Endothelial cell of umbilical vein (primary cell): ENCODE measurements around the gene ACTBL2. TPM values are rescaled to one million over a fixed set of nuclear protein-coding genes. Genes with fewer than 3 reads are reported as not detected.

Source experiments
- BruUV-seq: library from RNA; stranded (reverse); fragments of 400-500 nt; replicated peaks from 2 replicates; lab custom pipeline; 2021; lab: Mats Ljungman, UMichigan
- CTCF ChIA-PET: fragments of 300-600, 350-600 bp; sonication (Branson Sonifier 250); formaldehyde crosslinking; loops from one replicate; lab custom pipeline; 2021; ENCODE audit warnings: antibody characterized with exemption, inconsistent platforms; lab: Charles Lee
- POLR2A ChIA-PET: fragments of 300-600, 350-600 bp; sonication (Branson Sonifier 250); formaldehyde crosslinking; loops from one replicate; lab custom pipeline; 2021; ENCODE audit warnings: antibody characterized with exemption, inconsistent platforms; lab: Charles Lee
- DNase-seq: peaks from one replicate; pipeline ENCODE4 v3.0.0-alpha.2; 2011; ENCODE audit warnings: low read depth, low spot score
- FAIRE-seq: peaks from 2 replicates; lab custom pipeline; 2011; peaks lifted over from hg19 to GRCh38; lab: Jason Lieb, UNC
- H2AFZ ChIP-seq: 2 replicates; pipeline ENCODE4 v1.6.0; 2012; ENCODE audit warnings: low read depth, low read length, control low read depth, inconsistent platforms
- H3K27ac ChIP-seq: 2 replicates; pipeline ENCODE4 v1.5.1; 2011; ENCODE audit warnings: low read depth, mild to moderate bottlenecking, control low read depth, low read length, moderate library complexity; ENCODE audit not compliant: insufficient read depth
- H3K27me3 ChIP-seq, 2 experiments: 2 replicates each; pipeline versions ENCODE4 v1.6.0 to v1.6.1; 2011; ENCODE audit warnings: low read length in 2 of 2, mixed read lengths in 1 of 2; ENCODE audit not compliant: control insufficient read depth in 2 of 2, insufficient read depth in 2 of 2
- H3K36me3 ChIP-seq, 2 experiments: 2 replicates in 1 of 2; 3 replicates in 1 of 2; pipeline ENCODE4 v1.5.1; 2011; ENCODE audit warnings: low read length in 2 of 2, mild to moderate bottlenecking in 1 of 2, moderate library complexity in 1 of 2; ENCODE audit not compliant: control insufficient read depth in 2 of 2, insufficient read depth in 2 of 2; ENCODE audit errors: extremely low read depth in 1 of 2
- H3K4me1 ChIP-seq: 3 replicates; pipeline ENCODE4 v1.5.1; 2011; ENCODE audit warnings: mild to moderate bottlenecking, low read length; ENCODE audit not compliant: control insufficient read depth, insufficient read depth; ENCODE audit errors: extremely low read depth
- H3K4me2 ChIP-seq: 2 replicates; pipeline ENCODE4 v1.6.1; 2011; ENCODE audit warnings: low read length, control low read depth, mixed read lengths; ENCODE audit not compliant: insufficient read depth
- H3K4me3 ChIP-seq, 3 experiments: fragments of 200-600 bp in 1 of 3; sonication (generic), shearing (Covaris generic) in 1 of 3; replicated peaks in 1 of 3; 2 replicates each; pipeline ENCODE4 v1.5.1; 2011 to 2016; ENCODE audit warnings: control low read depth in 3 of 3, low read length in 3 of 3, mild to moderate bottlenecking in 2 of 3, inconsistent platforms in 1 of 3, low read depth in 1 of 3, moderate library complexity in 1 of 3; ENCODE audit not compliant: insufficient read depth in 1 of 3
- H3K79me2 ChIP-seq: 2 replicates; pipeline ENCODE4 v1.6.0; 2012; ENCODE audit warnings: low read length, inconsistent platforms; ENCODE audit not compliant: control insufficient read depth, insufficient read depth
- H3K9ac ChIP-seq: replicated peaks from 2 replicates; pipeline ENCODE3; 2011; ENCODE audit warnings: low read length, control low read depth; ENCODE audit not compliant: insufficient read depth; ENCODE audit errors: extremely low read depth
- H3K9me1 ChIP-seq: replicated peaks from 3 replicates; pipeline ENCODE4 v1.6.0; 2011; ENCODE audit warnings: mild to moderate bottlenecking, low read length; ENCODE audit not compliant: control insufficient read depth, insufficient read depth; ENCODE audit errors: extremely low read depth
- H3K9me3 ChIP-seq: replicated peaks from 2 replicates; pipeline ENCODE4 v1.5.1; 2012; ENCODE audit warnings: low read length, inconsistent platforms; ENCODE audit not compliant: control insufficient read depth, insufficient read depth
- H4K20me1 ChIP-seq: replicated peaks from 2 replicates; pipeline ENCODE3; 2011; ENCODE audit warnings: mild to moderate bottlenecking, low read length; ENCODE audit not compliant: control insufficient read depth, insufficient read depth; ENCODE audit errors: extremely low read depth
- CTCF ChIP-seq, 2 donors: IDR thresholded peaks; 1 replicate in 1 of 2; 2 replicates in 1 of 2; pipeline ENCODE4 v1.5.1; 2011; ENCODE audit warnings: low read length in 2 of 2, mild to moderate bottlenecking in 2 of 2, moderate library complexity in 2 of 2, control low read depth in 1 of 2, inconsistent platforms in 1 of 2, low read depth in 1 of 2; ENCODE audit not compliant: insufficient read depth in 1 of 2; ENCODE audit errors: extremely low read depth in 1 of 2
- EZH2 ChIP-seq: IDR thresholded peaks from 2 replicates; pipeline ENCODE4 v1.6.1; 2012; ENCODE audit warnings: borderline replicate concordance, low read depth, mild to moderate bottlenecking, moderate library complexity, low read length, inconsistent platforms; ENCODE audit not compliant: severe bottlenecking
- FOS ChIP-seq: IDR thresholded peaks from 2 replicates; pipeline ENCODE4 v1.6.1; 2011; ENCODE audit warnings: mild to moderate bottlenecking, low read length, moderate library complexity, borderline replicate concordance; ENCODE audit not compliant: insufficient read depth
- GATA2 ChIP-seq: IDR thresholded peaks from 2 replicates; pipeline ENCODE4 v1.7.0; 2011; ENCODE audit warnings: low read depth, mild to moderate bottlenecking, moderate library complexity, mixed read lengths, low read length; ENCODE audit not compliant: insufficient read length, insufficient read depth
- JUN ChIP-seq: IDR thresholded peaks from 2 replicates; pipeline ENCODE4 v1.6.1; 2011; ENCODE audit warnings: borderline replicate concordance, low read depth; ENCODE audit not compliant: insufficient read length, insufficient read depth
- MAX ChIP-seq: IDR thresholded peaks from 2 replicates; pipeline ENCODE4 v1.6.1; 2011; ENCODE audit not compliant: insufficient read depth, insufficient read length
- MYC ChIP-seq: IDR thresholded peaks from one replicate; pipeline ENCODE4 v1.6.1; 2011; ENCODE audit warnings: mild to moderate bottlenecking, low read depth, low read length
- POLR2A ChIP-seq: IDR thresholded peaks from 2 replicates; pipeline ENCODE4 v1.6.1; 2012; ENCODE audit warnings: low read depth, mild to moderate bottlenecking, control low read depth, low read length
- POLR2AphosphoS5 ChIP-seq: IDR thresholded peaks from 2 replicates; pipeline ENCODE4 v1.6.1; 2012; ENCODE audit warnings: low read depth, mild to moderate bottlenecking, control low read depth, low read length, moderate library complexity; ENCODE audit not compliant: insufficient read depth
- dilution Hi-C: fragments of 300-500 bp; cut with MboI; formaldehyde crosslinking; loops from one replicate; pipeline ENCODE4 v1.15.0; 2019; ENCODE audit warnings: low sequenced_read_pairs; ENCODE audit not compliant: extremely low pct_ligation_motif_present
- intact Hi-C: fragments of 100-400 bp; cut with micrococcal nuclease; formaldehyde crosslinking; loops from one replicate; pipeline ENCODE4 v1.10.0; 2022
- polyA plus RNA-seq, 4 experiments: library from polyadenylated mRNA; depleted of rRNA in 3 of 4; stranded (reverse) in 3 of 4; unstranded in 1 of 4; fragments of >200 nt; gene quantifications; 2 replicates each; pipeline versions ENCODE4 v1.2.1 to v1.2.3, GENCODE V29; 2011 to 2012; ENCODE audit warnings: missing spikeins in 1 of 4
- total RNA-seq: library from RNA; stranded (reverse); gene quantifications from 2 replicates; pipeline ENCODE4 v1.2.3, GENCODE V29; 2021

Gene ACTBL2
- total and polyA plus RNA-seq, 2 donors (not counting 3 experiments of a cell fraction or from before 2014, with no cell fraction given) = 0.08 TPM; not detected in 1

GRCh38 chr5:57509501-57510260, 27.1 kb upstream of the ACTBL2 start:
- no peaks in the 10 kb centered on the region for H3K4me1 ChIP-seq
- H3K27me3 ChIP-seq = no peaks in the 10 kb centered on the region
- H3K79me2 ChIP-seq = no peaks in the 10 kb centered on the region
- H3K4me3 ChIP-seq = no peak overlapping the region
- no peaks in the 10 kb centered on the region for H3K9me3 ChIP-seq
- ChIA-PET CTCF (interaction anchor here (1.1 kb wide), 1 partner anchor 269 kb away, joined by 3 read pairs; no protein-coding TSS in a partner anchor), POLR2A (no interaction called here)
- no peaks in the 10 kb centered on the region for H4K20me1 ChIP-seq
- no TSS peak for BruUV-seq
- intact Hi-C loops (no loop called here), dilution Hi-C loops (no loop called here)
- H2AFZ ChIP-seq = no peak overlapping the region
- DNase-seq (no peak), FAIRE-seq (peak; percentile 48)
- no peak overlapping the region for H3K27ac ChIP-seq
- no peak overlapping the region for H3K4me2 ChIP-seq
- H3K9ac ChIP-seq = no peak overlapping the region
- H3K36me3 ChIP-seq = no peaks in the 10 kb centered on the region
- TF ChIP-seq GATA2 = no peak
- no peak for TF ChIP-seq CTCF (IDR thresholded peaks at IDR 0.05; ENCODE audit: extremely low read depth in 1 of 2, insufficient read depth in 1 of 2, low read depth in 1 of 2, low read length in 2 of 2)
- TF ChIP-seq POLR2AphosphoS5 = no peak
- TF ChIP-seq MAX = no peak
- no peak for TF ChIP-seq FOS
- no peak for TF ChIP-seq JUN
- no peak for TF ChIP-seq EZH2
- TF ChIP-seq MYC = no peak
- no peak for TF ChIP-seq POLR2A
- no peaks in the 10 kb centered on the region for H3K9me1 ChIP-seq
